Measurements from ENCODE around the gene WDR35. TPM values are rescaled to one million over a fixed set of nuclear protein-coding genes. Genes with fewer than 3 reads are reported as not detected.

WDR35 gene
- total and polyA plus RNA-seq, 2 donors (not counting 3 experiments of a cell fraction or from before 2014, with no cell fraction given) = 3.6 to 8.0 TPM

DNA sequence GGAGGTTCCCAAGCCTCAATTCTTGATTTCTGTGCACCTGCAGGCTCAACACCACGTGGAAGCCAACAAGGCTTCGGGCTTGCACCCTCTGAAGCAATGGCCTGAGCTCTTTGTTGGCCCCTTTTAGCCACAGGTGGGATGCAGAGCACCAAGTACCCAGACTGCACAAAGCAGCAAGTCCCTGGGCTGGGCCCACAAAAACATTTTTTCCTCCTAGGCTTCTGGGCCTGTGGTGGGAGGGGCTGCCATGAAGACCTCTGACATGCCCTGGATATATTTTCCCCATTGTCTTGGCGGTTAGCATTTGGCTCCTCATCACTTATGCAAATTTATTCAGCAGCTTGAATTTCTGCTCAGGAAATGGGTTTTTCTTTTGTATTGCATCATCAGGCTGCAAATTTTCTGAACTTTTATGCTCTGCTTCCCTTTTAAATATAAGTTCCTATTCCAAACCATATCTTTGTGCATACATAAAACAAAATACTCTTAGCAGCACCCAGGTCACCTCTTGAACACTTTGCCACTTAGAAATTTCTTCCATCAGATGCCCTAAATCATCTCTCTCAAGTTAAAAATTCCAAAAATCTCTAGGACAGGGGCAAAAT is 31.6 kb upstream of the WDR35 start:
- no TSS peak for BruUV-seq (replicated peaks)
- ChIA-PET POLR2A (no interaction called here), CTCF (interaction anchor here (1.1 kb wide), 1 partner anchor 56 kb away, joined by 3 read pairs; no protein-coding TSS in a partner anchor)
- H3K36me3 ChIP-seq (ENCODE audit: control insufficient read depth in 2 of 2, extremely low read depth in 1 of 2, insufficient read depth in 2 of 2, low read length in 2 of 2) = no peaks in the 10 kb centered on the region
- no peaks in the 10 kb centered on the region for H4K20me1 ChIP-seq (replicated peaks; ENCODE audit: control insufficient read depth, extremely low read depth, insufficient read depth, low read length)
- no peak overlapping the region for H3K27ac ChIP-seq (ENCODE audit: insufficient read depth, low read depth, low read length)
- H3K9ac ChIP-seq (replicated peaks; ENCODE audit: extremely low read depth, insufficient read depth, low read length) = no peak overlapping the region
- peaks cover 7% of the 10 kb centered on the region for H3K4me1 ChIP-seq (ENCODE audit: control insufficient read depth, extremely low read depth, insufficient read depth, low read length)
- H3K9me1 ChIP-seq (replicated peaks; ENCODE audit: control insufficient read depth, extremely low read depth, insufficient read depth, low read length) = no peaks in the 10 kb centered on the region
- no peak for TF ChIP-seq POLR2AphosphoS5 (IDR thresholded peaks at IDR 0.05; ENCODE audit: insufficient read depth, low read depth, low read length)
- TF ChIP-seq MAX (IDR thresholded peaks at IDR 0.05; ENCODE audit: insufficient read depth, insufficient read length) = no peak
- TF ChIP-seq FOS (IDR thresholded peaks at IDR 0.05; ENCODE audit: borderline replicate concordance, insufficient read depth, low read length) = no peak
- TF ChIP-seq, protein P1, sequence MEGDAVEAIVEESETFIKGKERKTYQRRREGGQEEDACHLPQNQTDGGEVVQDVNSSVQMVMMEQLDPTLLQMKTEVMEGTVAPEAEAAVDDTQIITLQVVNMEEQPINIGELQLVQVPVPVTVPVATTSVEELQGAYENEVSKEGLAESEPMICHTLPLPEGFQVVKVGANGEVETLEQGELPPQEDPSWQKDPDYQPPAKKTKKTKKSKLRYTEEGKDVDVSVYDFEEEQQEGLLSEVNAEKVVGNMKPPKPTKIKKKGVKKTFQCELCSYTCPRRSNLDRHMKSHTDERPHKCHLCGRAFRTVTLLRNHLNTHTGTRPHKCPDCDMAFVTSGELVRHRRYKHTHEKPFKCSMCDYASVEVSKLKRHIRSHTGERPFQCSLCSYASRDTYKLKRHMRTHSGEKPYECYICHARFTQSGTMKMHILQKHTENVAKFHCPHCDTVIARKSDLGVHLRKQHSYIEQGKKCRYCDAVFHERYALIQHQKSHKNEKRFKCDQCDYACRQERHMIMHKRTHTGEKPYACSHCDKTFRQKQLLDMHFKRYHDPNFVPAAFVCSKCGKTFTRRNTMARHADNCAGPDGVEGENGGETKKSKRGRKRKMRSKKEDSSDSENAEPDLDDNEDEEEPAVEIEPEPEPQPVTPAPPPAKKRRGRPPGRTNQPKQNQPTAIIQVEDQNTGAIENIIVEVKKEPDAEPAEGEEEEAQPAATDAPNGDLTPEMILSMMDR (IDR thresholded peaks at IDR 0.05; ENCODE audit: extremely low read depth in 1 of 2, insufficient read depth in 1 of 2, low read depth in 1 of 2, low read length in 2 of 2) = no peak
- no peak for TF ChIP-seq GATA2 (IDR thresholded peaks at IDR 0.05; ENCODE audit: insufficient read depth, insufficient read length, low read depth, low read length)
- no peak for TF ChIP-seq MYC (IDR thresholded peaks at IDR 0.05; ENCODE audit: low read depth, low read length)
- no peak for TF ChIP-seq POLR2A (IDR thresholded peaks at IDR 0.05; ENCODE audit: low read depth, low read length)
- TF ChIP-seq JUN (IDR thresholded peaks at IDR 0.05; ENCODE audit: borderline replicate concordance, insufficient read depth, insufficient read length, low read depth) = no peak
- no peak for TF ChIP-seq EZH2 (IDR thresholded peaks at IDR 0.05; ENCODE audit: borderline replicate concordance, low read depth, low read length, severe bottlenecking)
- DNase-seq (ENCODE audit: low read depth, low spot score) (no peak), FAIRE-seq (no peak)
- H3K4me3 ChIP-seq (replicated peaks in 1 of 3; ENCODE audit: insufficient read depth in 1 of 3, low read depth in 1 of 3, low read length in 3 of 3) = no peak overlapping the region
- H3K9me3 ChIP-seq (replicated peaks; ENCODE audit: control insufficient read depth, insufficient read depth, low read length) = no peaks in the 10 kb centered on the region
- no peak overlapping the region for H3K4me2 ChIP-seq (ENCODE audit: insufficient read depth, low read length)
- dilution Hi-C loops (cut with MboI; ENCODE audit: extremely low pct_ligation_motif_present, low sequenced_read_pairs) (no loop called here), intact Hi-C loops (cut with micrococcal nuclease) (no loop called here)
- no peaks in the 10 kb centered on the region for H3K27me3 ChIP-seq (ENCODE audit: control insufficient read depth in 2 of 2, insufficient read depth in 2 of 2, low read length in 2 of 2)
- no peaks in the 10 kb centered on the region for H3K79me2 ChIP-seq (ENCODE audit: control insufficient read depth, insufficient read depth, low read length)
- H2AFZ ChIP-seq (ENCODE audit: low read depth, low read length) = no peak overlapping the region
